ENCODE data around the gene TCF7L1. TPM values are rescaled to one million over a fixed set of nuclear protein-coding genes. Genes with fewer than 3 reads are reported as not detected.
A peak's percentile ranks its signal among the peaks of the same experiment; 100 is the strongest.
"Not testable (repeated sequence)": the region's sequence is repeated elsewhere in the genome, so short reads cannot be mapped to it uniquely, and the experiment has no call there.

TCF7L1 gene
- total RNA-seq, 2 experiments from 2014 or later: 0.07 TPM; not detected in 1

DNA sequence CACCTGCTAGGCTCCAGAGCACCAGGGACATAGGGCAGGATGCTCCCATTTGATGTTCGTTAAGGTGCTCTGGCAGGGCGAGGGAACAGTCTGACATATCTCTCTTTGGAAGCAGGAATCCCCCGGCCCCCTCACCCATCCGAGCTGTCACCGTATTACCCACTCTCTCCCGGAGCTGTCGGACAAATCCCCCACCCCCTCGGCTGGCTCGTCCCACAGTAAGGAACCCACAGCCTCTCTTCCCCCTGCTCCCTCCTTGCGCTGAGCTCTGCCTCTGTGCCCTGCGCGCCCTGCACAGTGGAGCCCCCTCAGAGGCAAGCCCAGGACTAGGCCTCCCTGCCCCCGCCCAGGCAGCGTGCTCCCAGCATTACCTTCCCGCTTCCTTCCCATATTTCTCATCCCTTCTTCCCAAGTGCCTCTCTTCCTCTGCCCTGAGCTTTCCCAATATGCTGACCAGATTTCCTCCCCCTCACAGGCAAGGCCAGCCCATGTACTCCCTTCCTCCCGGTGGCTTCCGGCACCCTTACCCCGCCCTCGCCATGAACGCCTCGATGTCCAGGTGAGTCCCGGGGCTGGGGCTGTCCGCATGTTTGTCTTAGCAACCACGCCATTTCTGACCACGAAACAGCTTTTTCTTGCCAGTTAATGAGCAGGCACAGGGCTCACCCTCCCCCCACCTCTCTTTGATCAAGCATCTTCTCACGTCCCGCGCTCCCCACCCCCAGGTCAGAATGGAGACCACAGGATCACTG is 170.8 kb downstream of the TCF7L1 start:
- DNase-seq (no peak), ATAC-seq (no peak)
- CTCF ChIA-PET: interaction anchor here (0.5 to 0.9 kb wide), 4 partner anchors 10 to 294 kb away, joined by 3 to 4 read pairs (median 3); no protein-coding TSS in a partner anchor
- Mint-ChIP-seq H3K27ac (no peak overlapping the region), H3K9me3 (ENCODE audit: low read depth) (no peaks in the 10 kb centered on the region), H3K4me3 (no peak overlapping the region), H3K27me3 (no peaks in the 10 kb centered on the region), H3K4me1 (peaks cover 18% of the 10 kb centered on the region), H3K36me3 (ENCODE audit: low read depth) (no peaks in the 10 kb centered on the region)
- POLR2A ChIA-PET: no interaction called here
- intact Hi-C loops (cut with DNase I, micrococcal nuclease): no loop called here

DNA sequence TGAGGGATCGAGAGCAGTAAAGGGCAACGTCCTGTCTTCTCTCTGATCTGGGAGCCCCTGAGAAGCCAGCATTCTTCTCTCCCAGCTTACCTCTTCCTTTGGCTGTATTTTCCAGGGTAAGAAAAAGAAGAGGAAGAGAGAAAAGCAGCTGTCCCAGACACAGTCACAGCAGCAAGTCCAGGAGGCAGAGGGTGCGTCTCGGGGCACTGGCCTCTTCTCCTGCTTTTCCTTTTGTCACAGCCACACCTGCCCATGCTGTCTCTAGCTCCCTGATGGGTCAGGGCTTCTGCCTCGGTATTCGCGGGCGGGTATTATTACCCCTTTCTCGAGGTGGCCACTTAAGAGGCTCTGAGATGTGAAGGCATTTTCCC is 174.3 kb downstream of the TCF7L1 start:
- ChIA-PET POLR2A (interaction anchor here (1.1 kb wide), 1 partner anchor 20 kb away, joined by 3 read pairs; the partner anchor contains the start of gene TGOLN2), CTCF (no interaction called here)
- intact Hi-C loops (cut with DNase I, micrococcal nuclease): no loop called here
- ATAC-seq: no peak
- DNase-seq: no peak
- H3K27ac Mint-ChIP-seq: peak overlapping the region; percentile 73
- no peaks in the 10 kb centered on the region for H3K27me3 Mint-ChIP-seq
- H3K36me3 Mint-ChIP-seq (ENCODE audit: low read depth): peaks cover 3% of the 10 kb centered on the region
- peak overlapping the region; percentile 28 for H3K4me3 Mint-ChIP-seq
- no peaks in the 10 kb centered on the region for H3K9me3 Mint-ChIP-seq (ENCODE audit: low read depth)
- peaks cover 35% of the 10 kb centered on the region for H3K4me1 Mint-ChIP-seq

DNA sequence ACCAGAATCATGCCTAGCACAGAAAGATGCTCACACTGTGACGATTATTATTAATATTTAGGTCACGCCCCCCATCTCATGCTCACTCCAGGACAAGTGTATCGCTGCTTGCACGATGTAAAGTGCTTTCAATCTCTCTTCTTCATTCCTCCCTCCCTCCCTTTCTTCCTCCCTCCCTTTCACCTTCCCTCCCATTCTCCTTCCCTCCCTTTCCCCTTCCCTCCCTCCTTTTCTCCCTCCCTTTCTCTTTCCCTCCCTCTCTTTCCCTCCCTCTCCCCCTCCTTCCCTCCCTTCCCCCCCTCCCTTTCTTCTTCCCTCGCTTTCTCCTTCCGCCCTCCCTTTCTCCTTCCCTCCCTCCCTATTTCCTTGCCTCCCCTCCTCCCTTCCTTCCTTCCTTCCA is 175.0 kb downstream of the TCF7L1 start:
- H3K27ac Mint-ChIP-seq: no peak overlapping the region
- no peak overlapping the region for H3K4me3 Mint-ChIP-seq
- ATAC-seq: no peak
- peaks cover 3% of the 10 kb centered on the region for H3K36me3 Mint-ChIP-seq (ENCODE audit: low read depth)
- peaks cover 35% of the 10 kb centered on the region for H3K4me1 Mint-ChIP-seq
- POLR2A ChIA-PET: no interaction called here
- intact Hi-C loops (cut with DNase I, micrococcal nuclease): no loop called here
- CTCF ChIA-PET: interaction anchor here (2.8 kb wide), 1 partner anchor 9 kb away, joined by 40 read pairs; no protein-coding TSS in a partner anchor
- no peaks in the 10 kb centered on the region for H3K9me3 Mint-ChIP-seq (ENCODE audit: low read depth)
- no peak for DNase-seq
- H3K27me3 Mint-ChIP-seq: no peaks in the 10 kb centered on the region

DNA sequence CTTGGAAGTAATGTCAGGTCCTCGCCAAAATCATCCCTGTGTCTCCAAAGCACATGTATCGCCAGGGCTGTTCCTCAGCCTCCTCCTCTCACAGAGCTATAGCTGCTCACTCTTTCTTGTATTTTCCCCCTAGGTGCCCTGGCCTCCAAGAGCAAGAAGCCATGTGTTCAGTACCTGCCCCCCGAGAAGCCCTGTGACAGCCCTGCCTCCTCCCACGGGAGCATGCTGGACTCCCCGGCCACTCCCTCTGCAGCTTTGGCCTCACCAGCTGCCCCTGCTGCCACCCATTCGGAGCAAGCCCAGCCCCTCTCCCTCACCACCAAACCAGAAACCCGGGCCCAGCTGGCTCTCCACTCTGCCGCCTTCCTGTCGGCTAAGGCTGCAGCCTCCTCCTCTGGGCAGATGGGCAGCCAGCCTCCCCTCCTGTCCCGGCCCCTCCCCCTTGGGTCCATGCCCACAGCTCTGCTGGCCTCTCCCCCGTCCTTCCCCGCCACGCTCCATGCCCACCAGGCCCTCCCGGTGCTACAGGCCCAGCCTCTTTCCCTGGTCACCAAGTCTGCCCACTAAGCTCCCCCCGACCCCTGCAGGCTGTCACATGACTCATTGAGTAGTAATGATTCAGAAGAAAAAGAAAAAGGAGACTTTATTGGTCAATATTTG is 175.8 kb downstream of the TCF7L1 start:
- CTCF ChIA-PET: interaction anchor here (0.6 to 2.8 kb wide), 5 partner anchors 9 to 240 kb away, joined by 3 to 40 read pairs (median 4); no protein-coding TSS in a partner anchor
- DNase-seq: peak; percentile 28
- peak; percentile 25 for ATAC-seq
- Mint-ChIP-seq H3K4me3 (peak overlapping the region; percentile 47), H3K4me1 (peaks cover 35% of the 10 kb centered on the region), H3K27ac (peak overlapping the region; percentile 64), H3K9me3 (ENCODE audit: low read depth) (no peaks in the 10 kb centered on the region), H3K27me3 (no peaks in the 10 kb centered on the region), H3K36me3 (ENCODE audit: low read depth) (peaks cover 7% of the 10 kb centered on the region)
- intact Hi-C loops (cut with DNase I, micrococcal nuclease): no loop called here
- POLR2A ChIA-PET: no interaction called here

DNA sequence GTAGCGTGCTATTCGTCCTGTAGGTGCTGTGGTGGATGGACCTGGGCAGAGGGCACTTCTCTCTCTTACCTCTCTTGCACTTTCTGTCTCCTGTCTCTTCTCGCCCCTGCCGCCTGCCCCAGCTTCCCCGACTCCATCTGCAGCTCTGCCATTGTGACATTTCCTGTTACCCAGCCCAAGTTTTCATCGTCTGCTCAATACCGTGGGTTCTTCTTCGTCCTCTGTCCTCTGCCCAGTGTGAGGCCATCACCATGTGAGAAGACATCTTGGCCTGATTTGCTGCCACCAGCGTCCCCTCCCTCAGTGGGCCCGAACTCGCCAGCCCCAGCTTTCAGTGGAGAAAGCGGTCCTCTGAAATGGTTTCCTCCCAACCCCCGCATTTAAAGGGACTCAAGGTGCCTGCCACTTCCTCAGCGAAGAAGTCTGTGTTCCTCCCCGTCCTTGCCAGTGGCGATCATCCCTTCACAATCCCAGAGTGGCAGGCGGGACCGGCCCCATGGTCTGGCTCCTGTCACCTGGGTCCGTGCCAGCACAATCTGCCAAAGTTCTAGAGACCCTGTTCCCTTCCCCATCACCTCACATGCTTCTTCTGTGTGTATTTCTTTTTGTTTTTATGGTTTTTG is 176.6 kb downstream of the TCF7L1 start:
- Mint-ChIP-seq H3K4me3 (peak overlapping the region; percentile 47), H3K27ac (peak overlapping the region; percentile 64), H3K9me3 (ENCODE audit: low read depth) (no peaks in the 10 kb centered on the region), H3K4me1 (peaks cover 35% of the 10 kb centered on the region), H3K36me3 (ENCODE audit: low read depth) (peaks cover 11% of the 10 kb centered on the region), H3K27me3 (no peaks in the 10 kb centered on the region)
- ATAC-seq (peak; percentile 20), DNase-seq (peak; percentile 34)
- CTCF ChIA-PET: interaction anchor here (0.5 to 2.8 kb wide), 6 partner anchors 10 to 239 kb away, joined by 3 to 40 read pairs (median 4); no protein-coding TSS in a partner anchor
- intact Hi-C loops (cut with DNase I, micrococcal nuclease): loop anchor here in 1 of 2 experiments (1.0 kb wide), 1 partner anchor 15 kb away; no protein-coding TSS in a partner anchor
- POLR2A ChIA-PET: interaction anchor here (1.3 kb wide), 1 partner anchor 17 kb away, joined by 5 read pairs; no protein-coding TSS in a partner anchor

DNA sequence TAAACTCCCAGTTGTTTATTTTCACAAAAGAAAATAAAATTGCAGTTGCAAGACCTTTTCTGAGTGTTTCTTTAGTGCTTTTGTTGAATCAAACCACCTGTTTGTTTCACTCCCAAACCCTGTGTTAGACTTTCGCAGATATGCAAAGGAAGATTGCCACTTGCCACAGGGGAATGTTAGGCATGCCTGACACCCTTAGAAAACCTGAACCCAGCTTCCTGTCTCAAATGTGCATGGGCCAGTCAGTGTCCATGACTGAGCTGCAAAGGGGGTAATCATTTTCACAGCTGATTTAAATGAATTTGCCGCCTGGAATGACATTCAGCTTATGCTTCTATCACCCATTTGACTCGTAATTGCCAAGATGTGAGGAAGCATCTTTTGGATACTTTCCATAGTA is 177.1 kb downstream of the TCF7L1 start:
- ChIA-PET CTCF (interaction anchor here (0.5 to 2.8 kb wide), 5 partner anchors 9 to 242 kb away, joined by 3 to 40 read pairs (median 4); no protein-coding TSS in a partner anchor), POLR2A (interaction anchor here (1.3 kb wide), 1 partner anchor 17 kb away, joined by 5 read pairs; no protein-coding TSS in a partner anchor)
- H3K4me3 Mint-ChIP-seq: peak overlapping the region; percentile 47
- H3K9me3 Mint-ChIP-seq (ENCODE audit: low read depth): no peaks in the 10 kb centered on the region
- H3K27me3 Mint-ChIP-seq: no peaks in the 10 kb centered on the region
- intact Hi-C loops (cut with DNase I, micrococcal nuclease): loop anchor here in 1 of 2 experiments (1.0 kb wide), 1 partner anchor 15 kb away; no protein-coding TSS in a partner anchor
- peak overlapping the region; percentile 64 for H3K27ac Mint-ChIP-seq
- ATAC-seq (no peak), DNase-seq (no peak)
- peaks cover 15% of the 10 kb centered on the region for H3K36me3 Mint-ChIP-seq (ENCODE audit: low read depth)
- H3K4me1 Mint-ChIP-seq: peaks cover 35% of the 10 kb centered on the region

DNA sequence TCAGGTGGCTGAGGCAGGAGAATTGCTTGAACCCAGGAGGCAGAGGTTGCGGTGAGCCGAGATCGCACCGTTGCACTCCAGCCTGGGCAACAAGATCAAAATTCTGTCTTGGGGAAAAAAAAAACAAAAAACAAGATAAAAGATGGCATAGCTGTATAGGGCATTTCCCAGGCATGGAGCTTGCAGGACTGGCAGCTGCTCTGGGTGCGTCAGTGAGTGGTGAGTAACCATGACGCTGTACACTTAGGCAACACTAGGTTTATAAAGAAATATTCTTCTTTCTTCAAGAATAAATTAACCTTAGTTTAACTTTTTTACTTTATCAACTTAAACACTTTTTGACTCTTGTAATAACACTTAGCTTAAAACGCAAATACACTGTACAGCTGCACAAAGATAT is 179.2 kb downstream of the TCF7L1 start:
- Mint-ChIP-seq H3K4me3 (no peak overlapping the region), H3K36me3 (ENCODE audit: low read depth) (peaks cover 27% of the 10 kb centered on the region), H3K4me1 (peaks cover 29% of the 10 kb centered on the region), H3K27ac (no peak overlapping the region), H3K27me3 (no peaks in the 10 kb centered on the region), H3K9me3 (ENCODE audit: low read depth) (no peaks in the 10 kb centered on the region)
- ATAC-seq (no peak), DNase-seq (no peak)
- intact Hi-C loops (cut with DNase I, micrococcal nuclease): no loop called here
- CTCF ChIA-PET: interaction anchor here (1.0 to 2.3 kb wide), 2 partner anchors 12 to 14 kb away, joined by 5 to 9 read pairs; no protein-coding TSS in a partner anchor
- POLR2A ChIA-PET: no interaction called here

DNA sequence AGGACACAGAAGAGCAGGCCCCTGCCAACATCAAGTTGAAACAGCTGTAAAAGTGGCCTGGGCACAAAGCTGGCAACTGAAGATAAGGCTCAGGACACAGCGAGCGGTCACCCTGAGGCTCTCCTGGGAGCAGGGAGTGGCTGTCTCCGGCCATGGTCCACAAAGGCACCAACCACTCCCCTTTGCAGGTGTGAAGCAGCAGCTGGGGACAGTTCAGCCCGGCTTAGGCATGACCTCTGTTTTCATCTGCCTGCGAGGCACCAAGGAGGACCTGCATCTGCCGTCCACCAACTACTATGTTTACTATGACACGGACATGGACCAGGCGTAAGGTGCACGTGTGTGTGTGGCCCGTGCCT is 181.7 kb downstream of the TCF7L1 start:
- ATAC-seq (no peak), DNase-seq (no peak)
- Mint-ChIP-seq H3K4me3 (no peak overlapping the region), H3K4me1 (peaks cover 31% of the 10 kb centered on the region), H3K9me3 (ENCODE audit: low read depth) (no peaks in the 10 kb centered on the region), H3K36me3 (ENCODE audit: low read depth) (peaks cover 44% of the 10 kb centered on the region), H3K27ac (no peak overlapping the region), H3K27me3 (no peaks in the 10 kb centered on the region)
- ChIA-PET POLR2A (interaction anchor here (0.5 kb wide), 1 partner anchor 305 kb away, joined by 3 read pairs; no protein-coding TSS in a partner anchor), CTCF (interaction anchor here (1.2 to 2.3 kb wide), 3 partner anchors 11 to 17 kb away, joined by 4 to 9 read pairs (median 7); no protein-coding TSS in a partner anchor)
- intact Hi-C loops (cut with DNase I, micrococcal nuclease): loop anchor here (1.0 kb wide), 1 partner anchor 28 kb away; no protein-coding TSS in a partner anchor

DNA sequence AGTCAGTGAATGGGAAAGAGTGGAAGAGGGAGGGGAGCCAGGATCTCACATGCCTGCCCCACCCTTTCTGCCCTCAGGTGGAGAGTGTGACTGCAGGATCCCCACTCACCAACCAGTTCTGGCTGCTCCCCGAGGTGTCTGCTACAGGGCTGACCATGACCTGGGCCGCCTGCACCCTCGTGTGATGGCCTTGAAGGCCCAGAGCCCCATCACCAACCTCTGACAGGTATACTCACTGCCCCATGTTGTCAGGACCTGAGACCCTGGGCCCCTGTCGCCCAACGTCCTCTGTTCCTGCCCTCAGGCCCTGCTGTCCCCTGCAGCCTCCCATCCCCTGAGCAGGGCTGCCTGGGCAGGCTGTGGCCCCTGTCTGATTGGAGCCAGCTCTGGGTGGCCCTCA is 182.7 kb downstream of the TCF7L1 start:
- DNase-seq; H3K9me3 Mint-ChIP-seq (ENCODE audit: low read depth); POLR2A ChIA-PET; H3K4me3 Mint-ChIP-seq; H3K27me3 Mint-ChIP-seq; ATAC-seq; CTCF ChIA-PET; H3K27ac Mint-ChIP-seq: not testable (repeated sequence)
- intact Hi-C loops (cut with DNase I, micrococcal nuclease): loop anchor here (1.0 kb wide), 1 partner anchor 27 kb away; no protein-coding TSS in a partner anchor
- H3K36me3 Mint-ChIP-seq (ENCODE audit: low read depth): peaks cover 54% of the 10 kb centered on the region
- H3K4me1 Mint-ChIP-seq: peaks cover 34% of the 10 kb centered on the region

DNA sequence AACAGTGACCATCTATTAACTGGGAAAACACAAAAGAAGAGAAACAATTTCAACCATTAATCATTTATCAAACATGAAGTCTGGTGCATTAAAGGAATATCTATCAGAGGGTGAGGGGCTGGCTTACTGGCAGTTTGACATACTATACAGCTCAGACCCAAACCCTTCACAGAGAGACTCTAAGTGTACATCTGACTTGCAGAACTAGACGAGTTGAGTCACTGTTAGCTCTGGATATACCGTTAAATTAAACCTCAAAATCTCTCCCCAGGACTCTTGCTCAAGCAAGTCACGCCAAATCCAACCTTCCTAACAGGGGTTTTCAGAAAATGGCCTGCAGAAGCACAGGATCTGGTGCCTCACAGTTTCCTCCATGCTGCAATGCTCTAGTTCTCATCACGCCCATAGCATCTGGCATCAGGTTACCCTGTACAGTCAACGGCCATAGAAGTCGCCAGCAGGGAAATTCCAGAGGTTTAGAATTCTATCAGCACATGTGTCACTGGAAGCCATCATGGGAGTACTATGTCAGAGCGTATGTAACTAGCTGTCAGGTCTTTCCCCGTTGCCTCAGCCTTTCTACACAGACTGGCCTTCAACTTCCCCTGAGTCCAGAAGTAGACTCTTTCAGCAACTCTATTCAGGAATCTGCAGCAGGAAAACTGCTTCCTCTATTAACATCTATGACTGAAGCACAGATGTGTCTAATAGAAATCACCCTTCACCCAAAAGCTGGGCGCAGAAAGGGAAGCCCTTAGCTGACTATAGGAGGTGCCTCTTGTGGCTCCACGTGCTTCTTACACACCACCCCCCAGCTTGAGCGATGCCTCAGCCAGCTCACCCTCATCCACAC is 185.3 kb downstream of the TCF7L1 start:
- ChIA-PET POLR2A (interaction anchor here (0.6 to 2.4 kb wide), 4 partner anchors 9 to 316 kb away, joined by 3 to 20 read pairs (median 6); partner anchors contain the start of genes ELMOD3, RETSAT and TGOLN2), CTCF (interaction anchor here (1.6 to 3.3 kb wide), 7 partner anchors 8 to 52 kb away, joined by 3 to 34 read pairs (median 5); partner anchors contain the start of genes ELMOD3 and TGOLN2)
- DNase-seq (peak; percentile 70), ATAC-seq (peak; percentile 88)
- H3K4me1 Mint-ChIP-seq: peaks cover 58% of the 10 kb centered on the region
- peak overlapping the region; percentile 4 for H3K4me3 Mint-ChIP-seq
- H3K27me3 Mint-ChIP-seq: no peaks in the 10 kb centered on the region
- H3K36me3 Mint-ChIP-seq (ENCODE audit: low read depth): peaks cover 74% of the 10 kb centered on the region
- intact Hi-C loops (cut with DNase I, micrococcal nuclease): loop anchor here in 1 of 2 experiments (1.0 kb wide), 1 partner anchor 8 kb away; no protein-coding TSS in a partner anchor
- H3K9me3 Mint-ChIP-seq (ENCODE audit: low read depth): no peaks in the 10 kb centered on the region
- peak overlapping the region; percentile 80 for H3K27ac Mint-ChIP-seq

Data from activated CD4-positive, alpha-beta T cell treated with anti-CD3 and anti-CD28 coated beads for 36 hours (primary cell).